Measurements from ENCODE around the gene MTHFR.

Gene MTHFR

GRCh38 chr1:11772458-11772857 lies 33.3 kb downstream of the MTHFR start:
- no peak for TF ChIP-seq TCF12 (IDR thresholded peaks at IDR 0.05; ENCODE audit: low read depth)
- TF ChIP-seq, protein P1, sequence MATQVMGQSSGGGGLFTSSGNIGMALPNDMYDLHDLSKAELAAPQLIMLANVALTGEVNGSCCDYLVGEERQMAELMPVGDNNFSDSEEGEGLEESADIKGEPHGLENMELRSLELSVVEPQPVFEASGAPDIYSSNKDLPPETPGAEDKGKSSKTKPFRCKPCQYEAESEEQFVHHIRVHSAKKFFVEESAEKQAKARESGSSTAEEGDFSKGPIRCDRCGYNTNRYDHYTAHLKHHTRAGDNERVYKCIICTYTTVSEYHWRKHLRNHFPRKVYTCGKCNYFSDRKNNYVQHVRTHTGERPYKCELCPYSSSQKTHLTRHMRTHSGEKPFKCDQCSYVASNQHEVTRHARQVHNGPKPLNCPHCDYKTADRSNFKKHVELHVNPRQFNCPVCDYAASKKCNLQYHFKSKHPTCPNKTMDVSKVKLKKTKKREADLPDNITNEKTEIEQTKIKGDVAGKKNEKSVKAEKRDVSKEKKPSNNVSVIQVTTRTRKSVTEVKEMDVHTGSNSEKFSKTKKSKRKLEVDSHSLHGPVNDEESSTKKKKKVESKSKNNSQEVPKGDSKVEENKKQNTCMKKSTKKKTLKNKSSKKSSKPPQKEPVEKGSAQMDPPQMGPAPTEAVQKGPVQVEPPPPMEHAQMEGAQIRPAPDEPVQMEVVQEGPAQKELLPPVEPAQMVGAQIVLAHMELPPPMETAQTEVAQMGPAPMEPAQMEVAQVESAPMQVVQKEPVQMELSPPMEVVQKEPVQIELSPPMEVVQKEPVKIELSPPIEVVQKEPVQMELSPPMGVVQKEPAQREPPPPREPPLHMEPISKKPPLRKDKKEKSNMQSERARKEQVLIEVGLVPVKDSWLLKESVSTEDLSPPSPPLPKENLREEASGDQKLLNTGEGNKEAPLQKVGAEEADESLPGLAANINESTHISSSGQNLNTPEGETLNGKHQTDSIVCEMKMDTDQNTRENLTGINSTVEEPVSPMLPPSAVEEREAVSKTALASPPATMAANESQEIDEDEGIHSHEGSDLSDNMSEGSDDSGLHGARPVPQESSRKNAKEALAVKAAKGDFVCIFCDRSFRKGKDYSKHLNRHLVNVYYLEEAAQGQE (IDR thresholded peaks at IDR 0.05; ENCODE audit: low read depth) = no peak
- TF ChIP-seq RAD21 (IDR thresholded peaks at IDR 0.05; ENCODE audit: low read depth) = no peak
- TF ChIP-seq CEBPB (IDR thresholded peaks at IDR 0.05) = no peak
- TF ChIP-seq EGR1 (IDR thresholded peaks at IDR 0.05) = no peak

DNA sequence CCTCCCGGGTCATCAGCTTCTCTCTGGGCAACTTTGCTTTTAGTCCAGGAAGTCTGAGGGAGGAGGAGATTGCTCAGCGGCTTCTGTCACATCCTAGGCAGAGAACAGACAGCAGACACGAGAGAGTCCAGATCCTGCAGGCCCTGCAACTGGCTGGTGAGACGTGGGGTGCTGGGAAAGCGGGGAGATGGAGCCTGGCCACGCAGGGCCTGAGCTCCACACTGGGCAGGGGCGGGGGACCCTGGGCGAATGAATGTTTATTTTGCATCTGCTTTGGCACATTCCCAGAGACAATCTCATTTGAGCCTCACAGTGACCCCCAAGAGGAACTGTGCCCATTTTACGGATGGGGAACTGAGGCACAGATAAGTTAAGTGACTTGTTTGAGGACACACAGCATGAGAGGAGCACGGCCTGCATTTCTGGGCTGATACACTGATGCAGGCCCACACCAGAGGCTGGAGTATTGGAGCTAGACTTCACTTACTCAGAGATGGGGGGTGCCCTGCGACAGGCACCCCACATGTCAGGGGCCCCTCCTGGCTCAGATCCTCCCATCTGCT lies 34.2 kb downstream of the MTHFR start:
- TF ChIP-seq CREB1 (IDR thresholded peaks at IDR 0.05; ENCODE audit: low read depth) (no peak), TAF1 (IDR thresholded peaks at IDR 0.05; ENCODE audit: low read depth) (no peak), RAD21 (IDR thresholded peaks at IDR 0.05; ENCODE audit: low read depth) (no peak), CEBPB (IDR thresholded peaks at IDR 0.05) (no peak), ZBTB7A (IDR thresholded peaks at IDR 0.05; ENCODE audit: low read depth) (no peak), FOXM1 (IDR thresholded peaks at IDR 0.05; ENCODE audit: borderline replicate concordance, low read depth) (no peak), EP300 (IDR thresholded peaks at IDR 0.05; ENCODE audit: borderline replicate concordance) (no peak), YY1 (IDR thresholded peaks at IDR 0.05; ENCODE audit: low read depth) (no peak), USF1 (IDR thresholded peaks at IDR 0.05) (no peak)
- TF ChIP-seq, protein P1 (IDR thresholded peaks at IDR 0.05; ENCODE audit: low read depth) = no peak

- TF ChIP-seq EGR1 (IDR thresholded peaks at IDR 0.05) (no peak), TEAD4 (IDR thresholded peaks at IDR 0.05) (no peak), EP300 (IDR thresholded peaks at IDR 0.05; ENCODE audit: borderline replicate concordance) (no peak), TAF1 (IDR thresholded peaks at IDR 0.05; ENCODE audit: low read depth) (no peak), MAX (IDR thresholded peaks at IDR 0.05) (no peak), ZBTB7A (IDR thresholded peaks at IDR 0.05; ENCODE audit: low read depth) (no peak), NFIC (IDR thresholded peaks at IDR 0.05) (no peak), RAD21 (IDR thresholded peaks at IDR 0.05; ENCODE audit: low read depth) (no peak), TCF12 (IDR thresholded peaks at IDR 0.05; ENCODE audit: low read depth) (no peak)
- TF ChIP-seq, protein P1 (IDR thresholded peaks at IDR 0.05; ENCODE audit: low read depth) = no peak
Measured at GRCh38 chr1:11770011-11770410, 35.8 kb downstream of the MTHFR start.

- TF ChIP-seq, protein P1 (IDR thresholded peaks at IDR 0.05; ENCODE audit: low read depth) = no peak
- TF ChIP-seq USF1 (IDR thresholded peaks at IDR 0.05) (no peak), NFIC (IDR thresholded peaks at IDR 0.05) (no peak), FOXM1 (IDR thresholded peaks at IDR 0.05; ENCODE audit: borderline replicate concordance, low read depth) (no peak), CEBPB (IDR thresholded peaks at IDR 0.05) (no peak), TCF12 (IDR thresholded peaks at IDR 0.05; ENCODE audit: low read depth) (no peak), EGR1 (IDR thresholded peaks at IDR 0.05) (no peak), CREB1 (IDR thresholded peaks at IDR 0.05; ENCODE audit: low read depth) (no peak), MAX (IDR thresholded peaks at IDR 0.05) (no peak), EP300 (IDR thresholded peaks at IDR 0.05; ENCODE audit: borderline replicate concordance) (no peak), ZBTB7A (IDR thresholded peaks at IDR 0.05; ENCODE audit: low read depth) (no peak), TAF1 (IDR thresholded peaks at IDR 0.05; ENCODE audit: low read depth) (no peak), YY1 (IDR thresholded peaks at IDR 0.05; ENCODE audit: low read depth) (no peak), RAD21 (IDR thresholded peaks at IDR 0.05; ENCODE audit: low read depth) (no peak), TEAD4 (IDR thresholded peaks at IDR 0.05) (no peak)
Measured at GRCh38 chr1:11769274-11769673, 36.5 kb downstream of the MTHFR start.
